Measurements from ENCODE around the gene ACKR2.

The ACKR2 gene

DNA sequence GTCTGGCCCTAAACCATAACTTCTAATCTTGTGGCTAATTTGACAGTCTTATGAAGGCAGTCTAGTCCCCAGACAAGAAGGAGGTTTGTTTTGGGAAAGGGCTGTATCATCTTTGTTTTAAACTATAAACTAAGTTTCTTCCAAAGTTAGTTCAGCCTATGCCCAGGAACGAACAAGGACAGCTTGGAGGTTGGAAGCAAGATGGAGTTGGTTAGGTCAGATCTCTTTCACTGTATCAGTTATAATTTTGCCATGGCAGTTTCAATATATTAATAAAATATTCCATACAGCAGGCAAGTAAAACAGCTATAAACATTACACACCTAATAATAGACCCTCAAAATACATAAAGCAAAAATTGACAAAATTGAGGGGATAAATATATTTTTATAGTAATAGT lies 83.6 kb downstream of the ACKR2 start:
- DNase-seq (ENCODE audit: low read depth) = no peak

DNA sequence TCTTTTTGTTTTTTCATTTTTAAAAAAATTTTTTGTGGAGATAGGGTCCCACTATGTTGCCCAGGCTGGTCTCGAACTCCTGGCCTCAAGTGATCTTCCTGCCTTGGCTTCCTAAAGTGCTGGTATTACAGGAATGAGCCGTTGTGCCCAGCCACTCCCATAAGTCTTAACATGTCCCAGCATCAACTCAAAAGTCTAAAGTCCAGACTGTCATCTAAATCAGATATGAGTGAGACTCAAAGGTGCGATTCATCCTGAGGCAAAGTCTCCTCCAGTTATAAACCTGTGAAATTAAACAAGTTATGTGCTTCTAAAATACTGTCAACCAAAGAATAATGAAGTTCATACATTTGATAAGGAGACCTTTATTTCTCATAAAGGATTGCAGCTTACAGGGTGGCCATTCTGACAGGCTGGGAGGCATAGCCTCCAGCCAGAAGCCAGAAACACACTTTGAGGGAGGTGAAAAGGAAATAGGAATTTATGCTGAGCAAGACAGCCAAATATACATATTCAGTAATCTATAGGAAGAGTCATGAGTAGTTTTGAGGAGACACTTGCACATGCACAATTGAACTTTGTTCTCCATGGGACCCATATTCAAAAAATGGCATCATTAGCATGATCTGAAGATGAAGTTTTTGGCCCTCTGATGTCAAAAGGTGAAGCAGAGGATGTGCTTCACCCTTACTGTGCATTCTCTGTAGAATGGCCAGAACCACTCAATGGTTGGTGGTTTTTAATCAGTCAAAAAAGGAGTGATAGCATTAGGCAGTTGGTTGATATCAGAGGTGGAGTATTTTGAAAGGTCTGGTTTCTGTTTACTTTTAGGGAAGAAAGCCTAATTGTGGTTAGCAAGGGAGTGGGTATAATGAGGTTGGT lies 85.7 kb downstream of the ACKR2 start:
- no peak for DNase-seq (ENCODE audit: low read depth)

DNA sequence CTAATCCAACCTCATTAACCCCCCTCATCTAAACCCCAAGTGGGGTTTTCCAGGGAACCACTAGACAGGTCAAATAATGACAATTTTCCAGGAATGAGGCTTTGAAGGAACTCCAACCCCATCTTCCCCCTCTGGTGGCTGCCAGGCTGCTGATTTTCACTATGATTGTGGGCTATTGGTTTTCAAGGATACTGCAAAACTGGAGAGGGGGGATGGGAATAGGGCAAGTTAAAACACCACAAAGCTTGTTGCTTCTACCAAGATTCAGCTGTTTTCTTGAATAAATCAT lies 86.3 kb downstream of the ACKR2 start:
- DNase-seq (ENCODE audit: low read depth) = no peak

DNA sequence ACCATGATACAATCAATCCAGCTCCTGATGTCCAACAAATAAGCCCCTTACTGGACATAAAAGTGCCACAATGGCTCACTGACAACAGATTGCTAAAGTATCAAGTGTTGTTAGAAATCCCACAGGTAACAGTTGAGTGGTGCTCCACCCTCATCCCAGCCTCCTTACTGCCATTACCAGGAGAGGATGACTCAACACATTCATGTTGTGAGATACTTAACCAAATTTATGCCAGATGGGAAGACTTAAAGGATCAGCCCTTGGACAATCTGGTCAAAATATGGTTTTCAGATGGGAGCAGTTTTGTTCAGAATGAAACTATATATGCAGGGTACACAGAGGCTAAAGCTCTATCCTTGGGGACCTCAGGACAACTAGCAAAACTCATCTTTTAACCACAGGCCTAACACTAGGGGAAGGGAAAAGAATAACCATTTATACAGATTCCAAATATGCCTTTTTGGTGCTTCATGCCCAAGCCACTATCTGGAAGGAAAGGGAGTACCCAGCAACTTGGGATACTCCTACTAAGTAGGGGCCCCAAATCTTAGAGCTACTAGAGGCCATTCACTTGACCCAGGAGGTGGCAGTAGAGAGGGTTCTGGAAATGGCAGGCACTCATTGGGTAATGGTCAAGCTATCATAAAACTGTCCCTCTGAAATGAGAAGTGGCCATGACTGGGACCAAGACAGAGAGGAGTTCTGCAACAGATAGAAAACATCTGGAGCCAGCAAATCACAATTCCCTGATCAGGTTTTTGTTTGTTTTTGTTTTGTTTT lies 89.8 kb downstream of the ACKR2 start:
- DNase-seq (ENCODE audit: low read depth) = no peak

DNA sequence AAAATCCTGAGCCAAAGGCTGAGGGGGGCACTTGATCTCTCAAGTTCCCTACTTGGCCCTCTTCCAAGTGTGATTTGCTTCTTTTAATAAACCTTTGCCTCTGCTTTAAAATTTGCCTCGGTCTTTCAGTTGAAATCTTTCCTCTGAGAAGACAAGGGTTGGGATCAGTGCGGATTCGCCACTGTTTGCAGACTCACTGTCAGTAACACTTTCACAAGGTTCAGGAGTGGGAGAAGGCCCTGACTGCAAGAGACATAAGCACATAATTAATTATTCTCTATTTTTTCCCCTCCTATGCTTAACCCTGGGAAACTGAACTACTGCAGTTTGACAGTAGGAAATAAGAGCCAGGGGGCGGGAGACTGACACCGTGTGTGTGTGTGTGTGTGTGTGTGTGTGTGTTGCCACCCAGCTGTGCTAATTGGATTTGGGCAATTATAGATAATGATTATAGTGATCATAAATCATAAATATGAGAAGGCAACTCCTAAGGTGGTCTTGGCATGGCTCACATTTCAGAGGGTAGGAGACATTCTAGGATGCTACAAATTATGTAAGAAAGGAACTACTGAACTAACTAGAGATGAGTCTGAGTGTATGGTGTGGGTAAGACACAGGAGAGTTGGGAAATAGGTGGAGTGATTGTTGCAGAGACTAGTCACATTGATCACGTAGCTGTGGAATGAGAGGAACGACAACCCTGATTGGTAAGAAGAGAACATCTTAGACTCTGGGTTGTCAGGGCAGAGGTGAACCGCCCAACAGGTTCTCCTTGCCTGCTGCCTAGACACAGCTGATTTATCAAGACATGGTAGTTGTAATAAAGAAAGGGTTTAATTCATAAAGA lies 91.2 kb downstream of the ACKR2 start:
- no peak for DNase-seq (ENCODE audit: low read depth)

DNA sequence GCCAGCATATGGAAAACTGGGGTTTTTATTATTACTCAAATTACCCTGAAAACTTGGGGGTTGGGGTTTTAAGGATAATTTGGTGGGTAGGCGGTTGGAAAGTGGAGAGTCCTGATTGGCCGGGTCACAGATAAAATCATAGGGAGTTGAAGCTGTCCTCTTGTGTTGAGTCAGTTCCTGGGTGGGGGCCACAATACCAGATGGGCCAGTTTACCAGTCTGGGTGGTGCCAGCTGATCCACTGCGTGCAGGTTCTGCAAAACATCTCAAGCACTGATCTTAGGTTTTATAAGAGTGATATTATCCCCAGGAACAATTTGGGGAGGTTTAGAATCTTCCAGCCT lies 91.8 kb downstream of the ACKR2 start:
- DNase-seq (ENCODE audit: low read depth) = no peak

DNA sequence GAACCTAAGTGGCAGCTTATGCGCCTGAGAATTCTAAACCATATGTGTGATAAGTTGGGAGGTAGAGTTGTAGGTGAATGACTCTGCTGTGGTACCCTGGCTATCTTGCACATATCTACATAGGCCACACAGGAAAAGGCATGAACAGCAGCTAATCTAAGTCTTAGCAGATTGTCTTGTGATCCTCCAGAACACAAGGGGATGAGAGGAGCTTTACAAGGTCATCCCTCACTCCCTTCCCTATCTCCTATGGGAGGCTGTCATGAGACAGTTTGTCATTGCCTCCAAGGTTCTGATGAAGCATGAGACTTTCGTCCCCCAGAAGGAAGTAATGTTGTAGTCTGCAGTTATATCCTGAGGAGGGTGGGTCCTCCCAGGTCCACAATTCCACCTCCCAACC lies 93.0 kb downstream of the ACKR2 start:
- DNase-seq (ENCODE audit: low read depth) = no peak

DNA sequence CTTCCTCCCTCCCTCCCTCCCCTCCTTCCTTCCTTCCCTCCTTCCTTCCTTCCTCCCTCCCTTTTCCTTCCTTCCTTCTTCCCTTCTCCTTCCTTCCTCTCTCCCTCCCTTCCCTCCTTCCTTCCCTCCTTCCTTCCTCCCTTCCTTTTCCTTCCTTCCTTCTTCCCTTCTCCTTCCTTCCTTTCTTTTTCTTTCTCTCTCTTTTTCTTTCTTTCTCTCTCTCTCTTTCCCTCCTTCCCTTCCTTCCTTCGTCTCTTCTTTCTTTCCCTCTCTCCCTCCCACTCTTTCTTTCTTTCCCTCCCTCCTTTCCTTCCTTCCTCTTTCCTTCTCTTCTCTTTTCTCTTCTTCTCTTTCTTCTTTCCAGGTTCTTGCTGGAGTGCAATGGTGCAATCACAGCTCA lies 94.8 kb downstream of the ACKR2 start:
- no peak for DNase-seq (ENCODE audit: low read depth)

DNA sequence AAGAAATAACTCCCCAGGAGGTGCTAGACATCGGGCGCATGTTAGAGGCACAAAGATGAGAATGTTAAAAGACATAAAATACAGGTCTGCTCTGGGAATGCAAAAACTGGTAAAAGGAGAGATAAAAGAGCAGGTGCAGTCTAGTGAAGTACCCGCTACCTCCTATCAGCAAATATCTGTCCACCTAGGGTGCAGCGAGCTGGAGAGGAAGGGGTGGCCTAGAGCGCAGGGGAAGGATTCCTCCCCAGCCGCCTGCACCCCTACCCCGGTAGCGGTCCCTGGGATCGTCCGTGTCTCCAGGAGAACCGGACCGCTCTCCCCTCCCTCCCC lies 96.5 kb downstream of the ACKR2 start:
- DNase-seq (ENCODE audit: low read depth) = no peak

DNA sequence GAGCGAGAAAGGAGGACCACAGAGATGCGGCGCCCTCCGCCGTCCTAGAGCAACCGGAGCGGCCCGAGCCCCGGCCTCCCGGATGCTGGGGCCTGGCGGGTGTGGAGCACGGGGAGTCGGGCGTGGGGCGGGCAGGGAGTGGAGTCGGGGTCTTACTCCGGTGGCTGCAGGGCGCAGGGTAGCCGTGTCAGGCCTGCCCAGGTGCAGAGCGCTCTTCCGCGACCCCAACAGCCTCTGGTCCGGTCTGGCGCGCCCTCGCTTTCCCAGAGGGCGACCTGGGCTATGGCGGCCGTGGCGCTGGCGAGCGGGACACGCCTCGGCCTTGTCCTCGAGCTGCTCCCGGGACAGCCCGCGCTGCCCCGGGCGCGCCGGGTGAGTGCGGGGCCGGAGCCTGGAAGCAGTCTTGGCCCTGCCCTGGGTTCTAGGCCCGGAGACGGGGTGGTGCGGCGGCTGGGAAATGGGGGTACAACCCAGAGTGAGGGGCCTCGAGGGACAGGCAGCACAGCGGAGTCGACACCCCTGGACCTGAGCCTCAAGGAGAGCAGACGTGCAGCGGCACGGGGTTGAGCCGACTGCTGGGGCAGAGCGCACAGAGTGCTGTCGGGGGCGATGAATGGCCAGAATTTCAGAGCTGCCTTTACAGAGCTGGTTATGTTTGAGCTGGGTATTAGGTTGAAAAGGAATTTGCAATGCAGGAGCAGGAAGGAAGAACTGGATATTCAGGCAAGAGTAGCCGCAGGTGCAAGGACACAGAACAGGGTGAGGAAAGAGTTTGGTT lies 97.0 kb downstream of the ACKR2 start, which contains the start of gene ZNF662:
Gene ZNF662 (plus strand): TSS at position 73 of the 778 bp plus-strand sequence. CDS start 1,973 bp downstream, outside the sequence.
- no peak for DNase-seq (ENCODE audit: low read depth)

DNA sequence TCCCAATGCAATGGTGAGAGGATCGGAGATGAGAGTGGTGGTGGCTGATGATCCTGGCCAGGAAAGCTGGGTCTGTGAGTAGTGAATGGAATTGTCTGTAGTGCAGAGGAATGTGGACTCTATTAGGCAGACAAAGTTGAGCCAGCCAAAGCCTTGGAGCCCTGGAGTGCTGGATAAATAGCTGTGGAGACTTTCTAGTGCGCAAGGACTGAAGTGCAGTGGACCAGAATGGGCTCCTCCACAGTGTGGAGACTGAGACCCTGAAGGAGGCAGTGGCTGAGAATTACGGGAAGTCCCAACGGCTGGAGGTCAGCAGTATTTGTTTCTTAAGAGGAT lies 97.6 kb downstream of the ACKR2 start:
- no peak for DNase-seq (ENCODE audit: low read depth)

DNA sequence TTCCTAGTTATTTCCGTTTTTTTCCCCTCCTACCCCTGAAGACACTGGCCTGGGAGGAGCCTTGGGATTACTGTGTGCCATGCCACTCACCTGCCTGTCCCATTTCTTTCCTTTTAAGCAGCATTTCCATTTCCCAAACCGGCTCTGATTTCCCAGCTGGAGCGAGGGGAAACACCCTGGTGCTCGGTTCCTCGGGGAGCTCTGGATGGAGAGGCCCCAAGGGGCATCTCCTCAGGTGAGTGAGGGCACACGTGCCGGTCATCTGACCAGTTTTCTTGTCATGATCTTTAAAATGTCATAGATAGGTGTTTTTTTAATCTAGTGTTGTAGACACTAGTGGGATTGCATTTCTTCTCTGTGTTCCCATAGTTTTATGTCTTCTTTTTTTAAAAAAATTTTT lies 99.4 kb downstream of the ACKR2 start:
- DNase-seq (ENCODE audit: low read depth) = no peak

DNA sequence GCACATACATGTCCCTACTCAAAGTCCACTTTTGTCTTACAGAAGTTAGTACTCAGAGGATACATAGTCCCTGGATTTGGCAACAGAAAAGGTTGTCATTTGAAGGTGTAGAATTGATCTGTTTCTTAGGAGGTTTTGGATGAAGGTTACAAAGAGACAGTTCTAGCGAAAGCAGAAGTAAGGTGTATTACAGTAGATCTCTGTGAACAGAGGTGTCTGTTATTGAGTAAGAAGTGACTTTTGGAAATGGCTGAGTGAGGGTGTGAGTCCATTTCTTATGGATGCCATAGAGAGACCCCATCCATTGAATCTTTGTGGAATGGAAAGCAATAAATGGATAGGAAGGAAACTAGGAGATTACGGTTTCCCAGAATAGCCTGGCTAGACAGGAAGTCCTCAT lies 102.3 kb downstream of the ACKR2 start:
- DNase-seq (ENCODE audit: low read depth) = no peak

DNA sequence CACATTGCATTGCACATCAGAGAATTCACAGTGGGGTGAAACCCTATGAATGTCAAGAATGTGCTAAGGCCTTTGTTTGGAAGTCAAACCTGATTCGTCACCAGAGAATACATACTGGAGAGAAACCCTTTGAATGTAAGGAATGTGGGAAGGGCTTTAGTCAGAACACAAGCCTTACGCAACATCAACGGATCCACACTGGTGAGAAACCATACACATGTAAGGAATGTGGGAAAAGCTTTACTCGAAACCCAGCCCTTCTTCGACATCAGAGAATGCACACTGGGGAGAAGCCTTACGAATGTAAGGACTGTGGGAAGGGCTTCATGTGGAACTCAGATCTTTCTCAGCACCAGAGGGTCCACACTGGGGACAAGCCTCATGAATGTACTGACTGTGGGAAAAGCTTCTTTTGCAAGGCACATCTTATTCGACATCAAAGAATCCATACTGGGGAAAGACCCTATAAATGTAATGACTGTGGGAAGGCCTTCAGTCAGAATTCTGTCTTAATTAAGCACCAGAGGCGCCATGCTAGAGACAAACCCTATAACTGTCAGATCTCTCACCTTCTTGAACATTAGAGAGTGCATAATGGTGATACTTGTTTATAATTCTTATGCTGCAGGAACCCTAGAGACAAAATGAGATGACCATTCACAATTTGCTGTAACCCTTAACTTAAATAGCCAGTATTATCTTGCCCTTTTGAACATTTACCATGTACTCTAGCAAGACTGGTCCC lies 105.7 kb downstream of the ACKR2 start:
- DNase-seq (ENCODE audit: low read depth) = no peak
